IMR-90 (cell line): ENCODE measurements around the gene CHRNB1. TPM values are rescaled to one million over a fixed set of nuclear protein-coding genes. Genes with fewer than 3 reads are reported as not detected.

Experiments used
- ATAC-seq: fragments of 200-7000 bp; cut with Tn5 transposase; 2 replicates; pipeline ENCODE4 v1.9.1; 2020; ENCODE audit warnings: low read depth, mild to moderate bottlenecking, moderate library complexity
- BruUV-seq: library from RNA; stranded (reverse); fragments of 400-500 nt; replicated peaks from 2 replicates; lab custom pipeline; 2021; lab: Mats Ljungman, UMichigan
- CTCF ChIA-PET: fragments of 300-600 bp; formaldehyde crosslinking; extraction: SDS; loops from one replicate; lab custom pipeline; 2021; ENCODE audit warnings: antibody characterized with exemption; lab: Yijun Ruan, JAX
- POLR2A ChIA-PET: fragments of 300-600 bp; sonication (Branson Sonifier 250); formaldehyde crosslinking; loops from one replicate; lab custom pipeline; 2022; ENCODE audit warnings: antibody characterized with exemption; ENCODE audit not compliant: unreplicated experiment; lab: Charles Lee
- DNase-seq: peaks from one replicate; pipeline ENCODE4 v3.0.0; 2013
- H2AFZ ChIP-seq: replicated peaks from 2 replicates; pipeline ENCODE3; 2013; ENCODE audit warnings: low read length, mild to moderate bottlenecking; ENCODE audit not compliant: poor library complexity
- H2AK5ac ChIP-seq: 2 replicates; pipeline ENCODE4 v1.6.1; 2013; ENCODE audit warnings: low read depth, low read length, inconsistent platforms
- H2AK9ac ChIP-seq: replicated peaks from 2 replicates; pipeline ENCODE3; 2013; ENCODE audit warnings: mild to moderate bottlenecking, low read depth, low read length, moderate library complexity; ENCODE audit not compliant: poor library complexity
- H2BK120ac ChIP-seq: 2 replicates; pipeline ENCODE4 v1.6.1; 2013; ENCODE audit warnings: low read depth, low read length, inconsistent platforms
- H2BK15ac ChIP-seq: 3 replicates; pipeline ENCODE4 v1.6.1; 2013; ENCODE audit warnings: low read depth, low read length, inconsistent platforms
- H2BK20ac ChIP-seq: 2 replicates; pipeline ENCODE4 v1.6.1; 2013; ENCODE audit warnings: low read depth, mild to moderate bottlenecking, inconsistent platforms, low read length, moderate library complexity
- H2BK5ac ChIP-seq: 2 replicates; pipeline ENCODE4 v1.6.1; 2013; ENCODE audit warnings: mild to moderate bottlenecking, low read depth, low read length, inconsistent platforms; ENCODE audit not compliant: poor library complexity, severe bottlenecking
- H3K14ac ChIP-seq: replicated peaks from 2 replicates; pipeline ENCODE4 v1.6.1; 2013; ENCODE audit warnings: low read depth, low read length, inconsistent platforms
- H3K18ac ChIP-seq: 2 replicates; pipeline ENCODE4 v1.6.1; 2013; ENCODE audit warnings: low read depth, low read length, control low read depth
- H3K23ac ChIP-seq: 2 replicates; pipeline ENCODE4 v1.6.1; 2013; ENCODE audit warnings: low read depth, low read length, inconsistent platforms
- H3K27ac ChIP-seq: 2 replicates; pipeline ENCODE4 v1.5.1; 2013; ENCODE audit warnings: mild to moderate bottlenecking, control low read depth, low read length; ENCODE audit not compliant: insufficient read depth
- H3K27me3 ChIP-seq: 2 replicates; pipeline ENCODE4 v1.6.1; 2013; ENCODE audit warnings: low read length; ENCODE audit not compliant: control insufficient read depth, insufficient read depth
- H3K36me3 ChIP-seq: 2 replicates; pipeline ENCODE4 v1.6.1; 2013; ENCODE audit warnings: low read length, mixed read lengths; ENCODE audit not compliant: control insufficient read depth, insufficient read depth
- H3K4ac ChIP-seq: 2 replicates; pipeline ENCODE4 v1.6.1; 2013; ENCODE audit warnings: low read depth, low read length, inconsistent platforms
- H3K4me1 ChIP-seq: 2 replicates; pipeline ENCODE4 v1.6.1; 2013; ENCODE audit warnings: low read length, mixed read lengths; ENCODE audit not compliant: control insufficient read depth, insufficient read depth
- H3K4me2 ChIP-seq: 2 replicates; pipeline ENCODE4 v1.6.1; 2013; ENCODE audit warnings: low read depth, mild to moderate bottlenecking, control low read depth, low read length, moderate library complexity
- H3K4me3 ChIP-seq: 2 replicates; pipeline ENCODE4 v1.5.1; 2013; ENCODE audit warnings: low read depth, mild to moderate bottlenecking, control low read depth, low read length, moderate library complexity; ENCODE audit not compliant: insufficient read depth
- H3K56ac ChIP-seq: 2 replicates; pipeline ENCODE4 v1.6.1; 2013; ENCODE audit warnings: low read length, inconsistent platforms; ENCODE audit not compliant: insufficient read depth; ENCODE audit errors: extremely low read depth
- H3K79me1 ChIP-seq, 2 experiments: 2 replicates each; pipeline ENCODE4 v1.6.1; 2013; ENCODE audit warnings: low read length in 2 of 2, inconsistent platforms in 1 of 2, low read depth in 1 of 2
- H3K9ac ChIP-seq: 2 replicates; pipeline ENCODE4 v1.6.1; 2013; ENCODE audit warnings: low read depth, low read length, control low read depth
- H3K9me1 ChIP-seq: 2 replicates; pipeline ENCODE4 v1.6.1; 2013; ENCODE audit warnings: low read length, inconsistent platforms; ENCODE audit not compliant: insufficient read depth
- H3K9me3 ChIP-seq: 2 replicates; pipeline ENCODE4 v1.6.1; 2013; ENCODE audit warnings: low read length; ENCODE audit not compliant: control insufficient read depth, insufficient read depth
- H4K20me1 ChIP-seq: 2 replicates; pipeline ENCODE4 v1.6.1; 2013; ENCODE audit warnings: low read length, inconsistent platforms; ENCODE audit not compliant: insufficient read depth
- H4K5ac ChIP-seq: 2 replicates; pipeline ENCODE4 v1.6.1; 2013; ENCODE audit warnings: mild to moderate bottlenecking, low read depth, low read length, control low read depth
- H4K8ac ChIP-seq, 2 experiments: 2 replicates each; pipeline ENCODE4 v1.6.1; 2013; ENCODE audit warnings: low read depth in 2 of 2, low read length in 2 of 2, control low read depth in 1 of 2, inconsistent platforms in 1 of 2
- H4K91ac ChIP-seq: 2 replicates; pipeline ENCODE4 v1.6.1; 2013; ENCODE audit warnings: low read depth, low read length, inconsistent platforms; ENCODE audit not compliant: insufficient read depth
- BHLHE40 ChIP-seq: fragments of 150-350 bp; IDR thresholded peaks from 2 replicates; pipeline ENCODE4 v1.6.1; 2016; ENCODE audit warnings: mild to moderate bottlenecking, low read depth, low read length
- CEBPB ChIP-seq: IDR thresholded peaks from 2 replicates; pipeline ENCODE4 v1.6.1; 2012; ENCODE audit warnings: low read depth, low read length, improper control_type of control experiment
- CHD1 ChIP-seq: IDR thresholded peaks from 2 replicates; pipeline ENCODE4 v1.6.1; 2012; ENCODE audit warnings: low read depth, low read length, improper control_type of control experiment
- MXI1 ChIP-seq: IDR thresholded peaks from 2 replicates; pipeline ENCODE4 v1.6.1; 2012; ENCODE audit warnings: low read depth, mild to moderate bottlenecking, low read length, moderate library complexity, borderline replicate concordance
- NFE2L2 ChIP-seq: fragments of 150-350 bp; IDR thresholded peaks from 2 replicates; pipeline ENCODE4 v1.6.1; 2016; ENCODE audit warnings: low read depth, mild to moderate bottlenecking, low read length
- RCOR1 ChIP-seq: IDR thresholded peaks from 2 replicates; pipeline ENCODE4 v1.6.1; 2012; ENCODE audit warnings: mild to moderate bottlenecking, low read length, improper control_type of control experiment; ENCODE audit not compliant: insufficient replicate concordance
- RFX5 ChIP-seq: IDR thresholded peaks from 2 replicates; pipeline ENCODE4 v1.8.0; 2012; ENCODE audit warnings: low read depth, mild to moderate bottlenecking, low read length, moderate library complexity
- WGBS, 2 experiments: methylation state at CpG; one replicate each; pipeline versions ENCODE4 v1.1.5 to v1.1.7; 2013; ENCODE audit warnings: missing lambda C conversion rate in 2 of 2; ENCODE audit not compliant: insufficient read length in 1 of 2; ENCODE audit errors: extremely low coverage in 2 of 2; 5-methylcytosine and 5-hydroxymethylcytosine counted together
- dilution Hi-C: fragments of 300-500 bp; cut with HindIII; formaldehyde crosslinking; loops from one replicate; pipeline ENCODE4 v1.14.3; 2018; ENCODE audit warnings: low sequenced_read_pairs; ENCODE audit not compliant: unreplicated experiment
- in situ Hi-C: fragments of 300-500 bp; cut with MboI; formaldehyde crosslinking; loops from 3 replicates; pipeline ENCODE4 v1.14.3; 2019; ENCODE audit warnings: low sequenced_read_pairs, inconsistent platforms, mixed read lengths
- intact Hi-C: fragments of 100-400 bp; cut with micrococcal nuclease; formaldehyde crosslinking; loops from 2 replicates; pipeline ENCODE4 v1.10.0; 2022
- polyA plus RNA-seq, 3 experiments: library from polyadenylated mRNA; depleted of rRNA; stranded (reverse); fragments of >200 nt; gene quantifications; 2 replicates each; pipeline ENCODE4 v1.2.3, GENCODE V29; 2012; ENCODE audit warnings: low replicate concordance in 1 of 3
- total RNA-seq: library from RNA; depleted of rRNA; stranded (reverse); fragments of >200 nt; gene quantifications from 2 replicates; pipeline ENCODE4 v1.2.3, GENCODE V29; 2012
- TF ChIP-seq, protein P1 (sequence below): fragments of 150-350 bp; IDR thresholded peaks from 2 replicates; pipeline ENCODE4 v1.6.1; 2017; ENCODE audit warnings: mild to moderate bottlenecking, antibody characterized with exemption, low read length, low read depth
- TF ChIP-seq, protein P2 (sequence below): fragments of 150-350 bp; IDR thresholded peaks from 2 replicates; pipeline ENCODE4 v1.6.1; 2016; ENCODE audit warnings: low read depth, mild to moderate bottlenecking, low read length, moderate library complexity, borderline replicate concordance
- TF ChIP-seq, protein P3 (sequence below): conservative IDR thresholded peaks from 2 replicates; pipeline ENCODE4 v1.5.1; 2012; ENCODE audit warnings: mild to moderate bottlenecking, low read depth, low read length, improper control_type of control experiment

The CHRNB1 gene
- total and polyA plus RNA-seq, 2 of the 4 experiments (the other 2 are of a cell fraction): 4.3 to 6.0 TPM

DNA sequence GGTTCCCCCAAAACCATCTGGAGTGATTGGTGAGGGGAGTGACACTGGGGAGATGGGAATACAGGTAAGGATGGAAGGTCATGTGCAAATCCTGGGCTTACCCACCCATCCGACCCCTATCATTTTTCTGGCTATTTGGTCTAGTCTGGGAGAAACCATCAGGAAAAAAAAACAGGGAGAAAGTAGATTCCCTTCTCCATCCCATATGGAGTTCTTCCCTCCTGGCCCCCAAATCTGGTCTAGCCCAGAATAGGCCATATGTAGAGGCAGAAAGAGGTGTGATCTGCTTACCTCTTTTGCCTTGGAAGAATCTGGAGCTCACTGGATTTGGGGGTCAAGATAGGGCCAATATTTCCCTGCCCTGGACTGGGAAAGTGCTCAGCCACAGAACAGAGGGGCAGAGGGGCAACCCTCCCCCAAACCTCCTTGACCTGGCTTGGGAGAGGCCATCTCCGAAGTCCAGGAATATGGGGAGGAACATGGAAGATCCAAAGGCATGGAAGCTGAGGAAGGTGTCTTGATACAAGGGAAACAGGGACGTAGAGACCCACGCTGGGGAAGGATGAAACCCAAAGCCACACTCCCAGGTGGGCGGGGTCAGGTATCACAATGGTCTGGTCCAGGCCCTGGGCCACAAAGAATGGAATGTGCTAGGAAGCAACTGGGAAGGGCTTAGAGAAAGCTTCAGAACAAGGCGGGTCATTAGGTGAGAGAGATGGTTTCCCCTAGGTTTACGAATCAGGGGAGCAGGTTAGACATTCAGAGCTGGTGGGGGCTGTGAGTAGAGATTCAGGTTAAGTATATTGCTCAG, 16.2 kb downstream of the CHRNB1 start (continued):
- no peak for TF ChIP-seq RCOR1

DNA sequence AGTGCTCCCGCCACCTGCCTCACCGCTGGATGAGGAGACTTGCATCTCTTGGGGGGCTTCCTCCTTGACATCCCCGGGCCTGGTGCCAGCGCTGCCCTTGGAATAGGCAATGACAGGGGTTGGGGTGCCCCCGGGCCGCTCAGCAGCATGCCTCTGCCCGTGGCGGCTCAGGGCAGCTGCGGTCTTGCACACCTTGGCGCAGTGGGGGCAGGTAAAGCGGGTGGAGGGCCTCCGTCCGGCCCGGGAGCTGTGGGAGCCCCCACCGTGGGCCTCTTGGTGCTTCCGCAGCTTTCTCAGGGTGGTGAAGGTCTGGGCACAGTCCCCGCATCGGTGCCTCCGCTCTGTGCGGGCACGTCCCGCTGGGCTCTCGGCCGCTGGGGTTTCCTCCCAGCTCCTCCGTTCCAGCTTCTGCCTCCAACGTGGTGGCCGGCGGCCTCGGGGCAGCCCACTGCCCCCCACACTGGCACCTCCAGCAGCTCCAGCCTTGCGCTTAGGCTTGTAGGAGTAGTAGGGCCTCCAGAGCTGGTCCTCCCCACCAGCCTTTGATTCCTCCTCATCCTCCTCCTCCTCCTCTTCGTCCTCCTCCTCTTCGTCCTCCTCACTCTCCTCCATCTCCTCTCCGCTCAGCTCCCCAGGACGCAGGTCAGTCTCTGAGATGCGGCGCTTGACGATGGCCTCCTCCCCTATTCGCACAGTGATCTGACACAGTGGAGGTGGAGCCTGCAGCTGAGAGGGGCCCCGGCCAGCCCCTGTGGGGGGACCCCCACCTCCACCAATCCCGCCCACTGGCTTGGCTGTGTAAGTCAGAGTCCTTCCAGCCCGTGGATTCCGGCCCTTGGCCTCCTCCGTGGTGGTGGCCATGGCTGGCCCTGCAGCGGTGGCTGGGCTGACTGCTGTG, 17.9 kb downstream of the CHRNB1 start:
- no TSS peak for BruUV-seq
- H2AK9ac ChIP-seq: no peak overlapping the region
- intact Hi-C loops: no loop called here
- no peak for TF ChIP-seq MXI1
- TF ChIP-seq, protein P1, sequence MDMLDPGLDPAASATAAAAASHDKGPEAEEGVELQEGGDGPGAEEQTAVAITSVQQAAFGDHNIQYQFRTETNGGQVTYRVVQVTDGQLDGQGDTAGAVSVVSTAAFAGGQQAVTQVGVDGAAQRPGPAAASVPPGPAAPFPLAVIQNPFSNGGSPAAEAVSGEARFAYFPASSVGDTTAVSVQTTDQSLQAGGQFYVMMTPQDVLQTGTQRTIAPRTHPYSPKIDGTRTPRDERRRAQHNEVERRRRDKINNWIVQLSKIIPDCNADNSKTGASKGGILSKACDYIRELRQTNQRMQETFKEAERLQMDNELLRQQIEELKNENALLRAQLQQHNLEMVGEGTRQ: no peak
- no peak for TF ChIP-seq NFE2L2
- no peak for TF ChIP-seq CHD1
- TF ChIP-seq, protein P2, sequence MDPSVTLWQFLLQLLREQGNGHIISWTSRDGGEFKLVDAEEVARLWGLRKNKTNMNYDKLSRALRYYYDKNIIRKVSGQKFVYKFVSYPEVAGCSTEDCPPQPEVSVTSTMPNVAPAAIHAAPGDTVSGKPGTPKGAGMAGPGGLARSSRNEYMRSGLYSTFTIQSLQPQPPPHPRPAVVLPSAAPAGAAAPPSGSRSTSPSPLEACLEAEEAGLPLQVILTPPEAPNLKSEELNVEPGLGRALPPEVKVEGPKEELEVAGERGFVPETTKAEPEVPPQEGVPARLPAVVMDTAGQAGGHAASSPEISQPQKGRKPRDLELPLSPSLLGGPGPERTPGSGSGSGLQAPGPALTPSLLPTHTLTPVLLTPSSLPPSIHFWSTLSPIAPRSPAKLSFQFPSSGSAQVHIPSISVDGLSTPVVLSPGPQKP: no peak
- no peak for TF ChIP-seq CEBPB
- no peak for TF ChIP-seq RFX5
- TF ChIP-seq, protein P3, sequence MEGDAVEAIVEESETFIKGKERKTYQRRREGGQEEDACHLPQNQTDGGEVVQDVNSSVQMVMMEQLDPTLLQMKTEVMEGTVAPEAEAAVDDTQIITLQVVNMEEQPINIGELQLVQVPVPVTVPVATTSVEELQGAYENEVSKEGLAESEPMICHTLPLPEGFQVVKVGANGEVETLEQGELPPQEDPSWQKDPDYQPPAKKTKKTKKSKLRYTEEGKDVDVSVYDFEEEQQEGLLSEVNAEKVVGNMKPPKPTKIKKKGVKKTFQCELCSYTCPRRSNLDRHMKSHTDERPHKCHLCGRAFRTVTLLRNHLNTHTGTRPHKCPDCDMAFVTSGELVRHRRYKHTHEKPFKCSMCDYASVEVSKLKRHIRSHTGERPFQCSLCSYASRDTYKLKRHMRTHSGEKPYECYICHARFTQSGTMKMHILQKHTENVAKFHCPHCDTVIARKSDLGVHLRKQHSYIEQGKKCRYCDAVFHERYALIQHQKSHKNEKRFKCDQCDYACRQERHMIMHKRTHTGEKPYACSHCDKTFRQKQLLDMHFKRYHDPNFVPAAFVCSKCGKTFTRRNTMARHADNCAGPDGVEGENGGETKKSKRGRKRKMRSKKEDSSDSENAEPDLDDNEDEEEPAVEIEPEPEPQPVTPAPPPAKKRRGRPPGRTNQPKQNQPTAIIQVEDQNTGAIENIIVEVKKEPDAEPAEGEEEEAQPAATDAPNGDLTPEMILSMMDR: no peak
- TF ChIP-seq BHLHE40: no peak

More for the DNA sequence above, 17.9 kb downstream of the CHRNB1 start:
- Histone ChIP-seq H4K91ac (no peak overlapping the region), H2AK5ac (no peak overlapping the region), H4K20me1 (peaks cover 38% of the 10 kb centered on the region), H3K9me3 (no peaks in the 10 kb centered on the region), H3K27ac (no peak overlapping the region), H4K5ac (no peak overlapping the region), H2BK20ac (no peak overlapping the region), H3K4me2 (no peak overlapping the region), H4K8ac (no peak overlapping the region), H3K9ac (no peak overlapping the region), H3K4ac (no peak overlapping the region), H3K18ac (no peak overlapping the region), H3K4me1 (peaks cover 6% of the 10 kb centered on the region; the same call in 1 of the 2 replicates), H3K27me3 (no peaks in the 10 kb centered on the region), H2BK15ac (no peak overlapping the region), H3K9me1 (peaks cover 14% of the 10 kb centered on the region), H3K14ac (no peak overlapping the region), H3K56ac (no peak overlapping the region), H2AFZ (no peak overlapping the region), H2BK120ac (no peak overlapping the region), H3K36me3 (peaks cover 44% of the 10 kb centered on the region), H3K23ac (no peak overlapping the region), H3K79me1 (peaks cover 16 to 59% of the 10 kb centered on the region in 2 experiments; a peak in 3 of 4 replicates), H3K4me3 (no peak overlapping the region), H2BK5ac (no peak overlapping the region)
- WGBS, 2 experiments: 80% methylated on average over 2 of the region's 44 CpGs; no CpG with 5 or more reads in 1 of the 2 experiments
- DNase-seq (no peak), ATAC-seq (no peak)
- dilution Hi-C loops: no loop called here
- ChIA-PET POLR2A (no interaction called here), CTCF (no interaction called here)
- in situ Hi-C loops: no loop called here
